Hepatocyte (in vitro differentiated cells): ENCODE data around the gene CARD8. TPM values are rescaled to one million over a fixed set of nuclear protein-coding genes. Genes with fewer than 3 reads are reported as not detected.
A peak's percentile ranks its signal among the peaks of the same experiment; 100 is the strongest.

Experiments
- DNase-seq: peaks from one replicate; pipeline ENCODE4 v3.0.0-alpha.2; 2016; ENCODE audit warnings: low spot score
- H2AFZ ChIP-seq: fragments of 200-600 bp; sonication (generic); 2 replicates; pipeline ENCODE4 v1.6.0; 2016; ENCODE audit warnings: antibody characterized with exemption, mild to moderate bottlenecking
- H3K27ac ChIP-seq: fragments of 200-600 bp; sonication (generic); 2 replicates; pipeline ENCODE4 v1.5.1; 2016; ENCODE audit warnings: mild to moderate bottlenecking
- H3K27me3 ChIP-seq: fragments of 200-600 bp; sonication (generic); 2 replicates; pipeline ENCODE4 v1.6.1; 2016
- H3K36me3 ChIP-seq: fragments of 200-600 bp; sonication (generic); replicated peaks from 2 replicates; pipeline ENCODE4 v1.5.1; 2016; ENCODE audit warnings: low read depth; ENCODE audit not compliant: insufficient read depth
- H3K4me1 ChIP-seq: fragments of 200-600 bp; sonication (generic); 2 replicates; pipeline ENCODE4 v1.5.1; 2016; ENCODE audit warnings: mild to moderate bottlenecking, moderate library complexity; ENCODE audit not compliant: insufficient read depth
- H3K4me2 ChIP-seq: fragments of 200-600 bp; sonication (generic); 2 replicates; pipeline ENCODE4 v1.6.0; 2016
- H3K4me3 ChIP-seq: fragments of 200-600 bp; sonication (generic); 2 replicates; pipeline ENCODE4 v1.5.1; 2016; ENCODE audit warnings: mild to moderate bottlenecking
- H3K79me2 ChIP-seq: fragments of 200-600 bp; sonication (generic); 2 replicates; pipeline ENCODE4 v1.6.0; 2017; ENCODE audit warnings: mild to moderate bottlenecking
- H3K9me2 ChIP-seq: fragments of 200-600 bp; sonication (generic); replicated peaks from 2 replicates; pipeline ENCODE4 v1.6.0; 2017; ENCODE audit warnings: mild to moderate bottlenecking; ENCODE audit not compliant: insufficient read depth
- H3K9me3 ChIP-seq: fragments of 200-600 bp; sonication (generic); 2 replicates; pipeline ENCODE4 v1.5.1; 2016; ENCODE audit warnings: low read depth, mild to moderate bottlenecking
- H4K20me1 ChIP-seq: fragments of 200-600 bp; sonication (generic); 2 replicates; pipeline ENCODE4 v1.6.0; 2016; ENCODE audit warnings: mild to moderate bottlenecking; ENCODE audit not compliant: insufficient read depth, poor library complexity, severe bottlenecking
- CTCF ChIP-seq: fragments of 200-600 bp; sonication (generic); IDR thresholded peaks from 2 replicates; pipeline ENCODE4 v1.5.1; 2016; ENCODE audit warnings: antibody characterized with exemption, mild to moderate bottlenecking; ENCODE audit not compliant: poor library complexity
- EZH2 ChIP-seq: fragments of 200-600 bp; sonication (generic); IDR thresholded peaks from 2 replicates; pipeline ENCODE4 v1.6.1; 2016; ENCODE audit warnings: antibody characterized with exemption, mild to moderate bottlenecking, borderline replicate concordance
- EZH2phosphoT487 ChIP-seq: fragments of 200-600 bp; sonication (generic); IDR thresholded peaks from one replicate; pipeline ENCODE4 v1.6.1; 2018; ENCODE audit warnings: antibody characterized with exemption, mild to moderate bottlenecking, low read depth, moderate library complexity; ENCODE audit not compliant: unreplicated experiment, severe bottlenecking
- WGBS: methylation state at CpG from one replicate; pipeline ENCODE4 v1.1.6; 2016; ENCODE audit warnings: low lambda C conversion rate; ENCODE audit errors: missing lambda C conversion rate; 5-methylcytosine and 5-hydroxymethylcytosine counted together
- polyA plus RNA-seq: library from polyadenylated mRNA; unstranded; fragments of >200 nt; fragmentation: Nextera tagmentation; extraction: Ambion mirVana; gene quantifications from 2 replicates; pipeline ENCODE4 v1.2.1, GENCODE V29; 2016
- total RNA-seq: library from RNA; depleted of rRNA; stranded (reverse); fragments of >200 nt; gene quantifications from 2 replicates; pipeline ENCODE4 v1.2.3, GENCODE V29; 2014

The CARD8 gene
- total and polyA plus RNA-seq, 2 experiments from 2014 or later = 7.6 to 17.0 TPM

- Histone ChIP-seq H3K4me1 (peaks cover 10% of the 10 kb centered on the region), H3K27me3 (no peaks in the 10 kb centered on the region), H3K79me2 (peaks cover 29% of the 10 kb centered on the region), H3K9me2 (no peaks in the 10 kb centered on the region), H3K4me2 (peak overlapping the region; percentile 76), H3K36me3 (no peaks in the 10 kb centered on the region), H3K27ac (no peak overlapping the region), H3K9me3 (no peaks in the 10 kb centered on the region), H3K4me3 (no peak overlapping the region), H2AFZ (no peak overlapping the region), H4K20me1 (no peaks in the 10 kb centered on the region)
- TF ChIP-seq EZH2 (no peak), EZH2phosphoT487 (no peak)
- no peak for DNase-seq
These were observed 1.7 kb downstream of the CARD8 start for GRCh38 chr19:48253999-48254398.

- WGBS = 84% methylated on average over 4 of the region's 4 CpGs
- H3K9me3 ChIP-seq = no peaks in the 10 kb centered on the region
- no peak overlapping the region for H3K4me2 ChIP-seq
- H4K20me1 ChIP-seq = no peaks in the 10 kb centered on the region
- H3K27ac ChIP-seq = no peak overlapping the region
- TF ChIP-seq EZH2phosphoT487 (no peak), EZH2 (no peak), CTCF (no peak)
- H3K4me3 ChIP-seq = no peak overlapping the region
- no peaks in the 10 kb centered on the region for H3K27me3 ChIP-seq
- peaks cover 29% of the 10 kb centered on the region for H3K79me2 ChIP-seq
- peaks cover 10% of the 10 kb centered on the region for H3K4me1 ChIP-seq
- DNase-seq = no peak
- no peaks in the 10 kb centered on the region for H3K36me3 ChIP-seq
- no peak overlapping the region for H2AFZ ChIP-seq
- no peaks in the 10 kb centered on the region for H3K9me2 ChIP-seq
These were observed 3.1 kb downstream of the CARD8 start for GRCh38 chr19:48252609-48253008.

GRCh38 chr19:48250290-48251025, 5.3 kb downstream of the CARD8 start:
- H3K4me3 ChIP-seq = no peak overlapping the region
- H3K27ac ChIP-seq = no peak overlapping the region
- no peak overlapping the region for H3K4me2 ChIP-seq
- TF ChIP-seq EZH2 (no peak), EZH2phosphoT487 (no peak), CTCF (no peak)
- DNase-seq = no peak
- H2AFZ ChIP-seq = no peak overlapping the region
- peaks cover 29% of the 10 kb centered on the region for H3K79me2 ChIP-seq
- H3K36me3 ChIP-seq = no peaks in the 10 kb centered on the region
- H4K20me1 ChIP-seq = no peaks in the 10 kb centered on the region
- H3K9me3 ChIP-seq = no peaks in the 10 kb centered on the region
- H3K9me2 ChIP-seq = no peaks in the 10 kb centered on the region
- peaks cover 10% of the 10 kb centered on the region for H3K4me1 ChIP-seq
- WGBS = 90% methylated on average over 2 of the region's 2 CpGs
- no peaks in the 10 kb centered on the region for H3K27me3 ChIP-seq

GRCh38 chr19:48249502-48250014, 6.2 kb downstream of the CARD8 start:
- TF ChIP-seq EZH2 (no peak), EZH2phosphoT487 (no peak), CTCF (no peak)
- peaks cover 7% of the 10 kb centered on the region for H3K4me1 ChIP-seq
- peaks cover 26% of the 10 kb centered on the region for H3K79me2 ChIP-seq
- no peak overlapping the region for H3K27ac ChIP-seq
- no peaks in the 10 kb centered on the region for H4K20me1 ChIP-seq
- H3K9me3 ChIP-seq = no peaks in the 10 kb centered on the region
- 93% methylated on average over 13 of the region's 13 CpGs for WGBS
- H3K36me3 ChIP-seq = no peaks in the 10 kb centered on the region
- DNase-seq = no peak
- no peak overlapping the region for H2AFZ ChIP-seq
- H3K4me3 ChIP-seq = no peak overlapping the region
- no peak overlapping the region for H3K4me2 ChIP-seq
- no peaks in the 10 kb centered on the region for H3K9me2 ChIP-seq
- H3K27me3 ChIP-seq = no peaks in the 10 kb centered on the region
